ENCODE results near the gene GULP1.

GRCh38 chr2:188316342-188316741 lies 24.7 kb downstream of the GULP1 start:
- TF ChIP-seq, protein P1, sequence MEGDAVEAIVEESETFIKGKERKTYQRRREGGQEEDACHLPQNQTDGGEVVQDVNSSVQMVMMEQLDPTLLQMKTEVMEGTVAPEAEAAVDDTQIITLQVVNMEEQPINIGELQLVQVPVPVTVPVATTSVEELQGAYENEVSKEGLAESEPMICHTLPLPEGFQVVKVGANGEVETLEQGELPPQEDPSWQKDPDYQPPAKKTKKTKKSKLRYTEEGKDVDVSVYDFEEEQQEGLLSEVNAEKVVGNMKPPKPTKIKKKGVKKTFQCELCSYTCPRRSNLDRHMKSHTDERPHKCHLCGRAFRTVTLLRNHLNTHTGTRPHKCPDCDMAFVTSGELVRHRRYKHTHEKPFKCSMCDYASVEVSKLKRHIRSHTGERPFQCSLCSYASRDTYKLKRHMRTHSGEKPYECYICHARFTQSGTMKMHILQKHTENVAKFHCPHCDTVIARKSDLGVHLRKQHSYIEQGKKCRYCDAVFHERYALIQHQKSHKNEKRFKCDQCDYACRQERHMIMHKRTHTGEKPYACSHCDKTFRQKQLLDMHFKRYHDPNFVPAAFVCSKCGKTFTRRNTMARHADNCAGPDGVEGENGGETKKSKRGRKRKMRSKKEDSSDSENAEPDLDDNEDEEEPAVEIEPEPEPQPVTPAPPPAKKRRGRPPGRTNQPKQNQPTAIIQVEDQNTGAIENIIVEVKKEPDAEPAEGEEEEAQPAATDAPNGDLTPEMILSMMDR (IDR thresholded peaks at IDR 0.05) = no peak
- no peak for TF ChIP-seq POLR2AphosphoS5 (IDR thresholded peaks at IDR 0.05)
- TF ChIP-seq POLR2A (IDR thresholded peaks at IDR 0.05) = no peak
- no peak for TF ChIP-seq EP300 (IDR thresholded peaks at IDR 0.05; ENCODE audit: low read depth)
